MCF 10A (cell line): ENCODE results near the gene JCAD. TPM values are rescaled to one million over a fixed set of nuclear protein-coding genes. Genes with fewer than 3 reads are reported as not detected.

Experiments
- BruUV-seq: library from RNA; stranded (reverse); fragments of 400-500 nt; replicated peaks from 2 replicates; lab custom pipeline; 2021; lab: Mats Ljungman, UMichigan
- CTCF ChIA-PET: fragments of 300-600 bp; sonication (Branson Sonifier 250); formaldehyde crosslinking; extraction: SDS; loops from one replicate; lab custom pipeline; 2021; ENCODE audit warnings: antibody characterized with exemption, inconsistent platforms; lab: Yijun Ruan, JAX
- POLR2A ChIA-PET: fragments of 300-600, 350-650 bp; sonication (Branson Sonifier 250); formaldehyde crosslinking; extraction: SDS; loops from one replicate; lab custom pipeline; 2020; ENCODE audit warnings: antibody characterized with exemption, inconsistent platforms; lab: Yijun Ruan, JAX
- DNase-seq: peaks from one replicate; pipeline ENCODE4 v3.0.0-alpha.2; 2018; ENCODE audit not compliant: unreplicated experiment
- H3K27ac Mint-ChIP-seq: one replicate; pipeline ENCODE4 v1.8.0; 2022; ENCODE audit warnings: mild to moderate bottlenecking, low read depth, mixed read lengths; ENCODE audit not compliant: unreplicated experiment
- H3K27me3 Mint-ChIP-seq: one replicate; pipeline ENCODE4 v1.8.0; 2022; ENCODE audit warnings: mixed read lengths; ENCODE audit not compliant: insufficient read depth, unreplicated experiment
- H3K36me3 Mint-ChIP-seq: one replicate; pipeline ENCODE4 v1.8.0; 2022; ENCODE audit warnings: mild to moderate bottlenecking, moderate library complexity, mixed read lengths; ENCODE audit not compliant: insufficient read depth, unreplicated experiment
- H3K4me1 Mint-ChIP-seq: one replicate; pipeline ENCODE4 v1.8.0; 2022; ENCODE audit warnings: mixed read lengths; ENCODE audit not compliant: insufficient read depth, unreplicated experiment
- H3K4me3 Mint-ChIP-seq: one replicate; pipeline ENCODE4 v1.8.0; 2022; ENCODE audit warnings: mild to moderate bottlenecking, moderate library complexity, mixed read lengths; ENCODE audit not compliant: unreplicated experiment
- H3K9me3 Mint-ChIP-seq: one replicate; pipeline ENCODE4 v1.8.0; 2022; ENCODE audit warnings: mixed read lengths; ENCODE audit not compliant: unreplicated experiment
- CTCF ChIP-seq: fragments of 200-600 bp; IDR thresholded peaks from one replicate; pipeline ENCODE4 v1.8.0; 2022; ENCODE audit warnings: antibody characterized with exemption, mild to moderate bottlenecking; ENCODE audit not compliant: unreplicated experiment
- intact Hi-C: fragments of 100-400 bp; cut with micrococcal nuclease; formaldehyde crosslinking; loops from 2 replicates; pipeline ENCODE4 v1.14.1; 2022
- total RNA-seq: library from RNA; stranded (reverse); gene quantifications from 2 replicates; pipeline ENCODE4 v1.2.3, GENCODE V29; 2022

JCAD gene
- total RNA-seq, 1 experiment from 2014 or later: 0.26 TPM

GRCh38 chr10:29974773-29975172 lies 84.6 kb downstream of the JCAD start:
- ChIA-PET POLR2A (no interaction called here), CTCF (no interaction called here)
- BruUV-seq: no TSS peak
- no peak for DNase-seq
- Mint-ChIP-seq H3K27ac (no peak overlapping the region), H3K4me1 (peaks cover 7% of the 10 kb centered on the region), H3K36me3 (no peaks in the 10 kb centered on the region), H3K27me3 (no peaks in the 10 kb centered on the region), H3K4me3 (no peak overlapping the region), H3K9me3 (no peaks in the 10 kb centered on the region)
- TF ChIP-seq CTCF: no peak
- intact Hi-C loops: no loop called here

- ChIA-PET CTCF (interaction anchor here (1.3 kb wide), 1 partner anchor 25 kb away, joined by 6 read pairs; no protein-coding TSS in a partner anchor), POLR2A (interaction anchor here (0.6 kb wide), 1 partner anchor 567 kb away, joined by 3 read pairs; no protein-coding TSS in a partner anchor)
- no peaks in the 10 kb centered on the region for H3K9me3 Mint-ChIP-seq
- intact Hi-C loops: no loop called here
- no peak overlapping the region for H3K27ac Mint-ChIP-seq
- peaks cover 6% of the 10 kb centered on the region for H3K4me1 Mint-ChIP-seq
- DNase-seq: no peak
- no peak for TF ChIP-seq CTCF
- no TSS peak for BruUV-seq
- no peak overlapping the region for H3K4me3 Mint-ChIP-seq
- no peaks in the 10 kb centered on the region for H3K36me3 Mint-ChIP-seq
- no peaks in the 10 kb centered on the region for H3K27me3 Mint-ChIP-seq
These were observed 85.5 kb downstream of the JCAD start for GRCh38 chr10:29973921-29974320.

- TF ChIP-seq CTCF: no peak
- ChIA-PET POLR2A (no interaction called here), CTCF (interaction anchor here (1.0 kb wide), 1 partner anchor 18 kb away, joined by 3 read pairs; no protein-coding TSS in a partner anchor)
- no peak overlapping the region for H3K27ac Mint-ChIP-seq
- no peaks in the 10 kb centered on the region for H3K9me3 Mint-ChIP-seq
- no peaks in the 10 kb centered on the region for H3K4me1 Mint-ChIP-seq
- no peaks in the 10 kb centered on the region for H3K27me3 Mint-ChIP-seq
- intact Hi-C loops: no loop called here
- H3K36me3 Mint-ChIP-seq: no peaks in the 10 kb centered on the region
- DNase-seq: no peak
- BruUV-seq: no TSS peak
- H3K4me3 Mint-ChIP-seq: no peak overlapping the region
These were observed 88.8 kb downstream of the JCAD start for GRCh38 chr10:29970576-29970975.

GRCh38 chr10:29970012-29970396 lies 89.4 kb downstream of the JCAD start:
- ChIA-PET CTCF (no interaction called here), POLR2A (no interaction called here)
- intact Hi-C loops: no loop called here
- no peak overlapping the region for H3K4me3 Mint-ChIP-seq
- no peaks in the 10 kb centered on the region for H3K36me3 Mint-ChIP-seq
- no peaks in the 10 kb centered on the region for H3K4me1 Mint-ChIP-seq
- no peak for TF ChIP-seq CTCF
- no peak for DNase-seq
- H3K9me3 Mint-ChIP-seq: no peaks in the 10 kb centered on the region
- no TSS peak for BruUV-seq
- no peak overlapping the region for H3K27ac Mint-ChIP-seq
- no peaks in the 10 kb centered on the region for H3K27me3 Mint-ChIP-seq
